NOMO-1 treated with DMSO at 0.1 percent for 48 hours (cell line): ENCODE measurements around the gene SOX21.

Experiments
- DNase-seq: peaks from one replicate; lab custom pipeline; 2025; ENCODE audit not compliant: unreplicated experiment; lab: John Stamatoyannopoulos, UW

The SOX21 gene

GRCh38 chr13:94682229-94682628, 30.1 kb downstream of the SOX21 start:
- DNase-seq: no peak

- DNase-seq: no peak
These were observed 32.7 kb downstream of the SOX21 start for GRCh38 chr13:94679614-94680013.

- DNase-seq: no peak
These were observed 33.5 kb downstream of the SOX21 start for GRCh38 chr13:94678845-94679244.

GRCh38 chr13:94677799-94678198, 34.5 kb downstream of the SOX21 start:
- no peak for DNase-seq

- DNase-seq: peak; percentile 25
These were observed 37.6 kb downstream of the SOX21 start for GRCh38 chr13:94674609-94675348.

- no peak for DNase-seq
These were observed 38.5 kb downstream of the SOX21 start for GRCh38 chr13:94673851-94674250.

- DNase-seq: no peak
These were observed 39.9 kb downstream of the SOX21 start for GRCh38 chr13:94672400-94672799.

GRCh38 chr13:94667190-94667589, 45.2 kb downstream of the SOX21 start:
- DNase-seq: no peak

- no peak for DNase-seq
These were observed 46.3 kb downstream of the SOX21 start for GRCh38 chr13:94666065-94666464.

- DNase-seq: no peak
These were observed 47.5 kb downstream of the SOX21 start for GRCh38 chr13:94664889-94665288.

GRCh38 chr13:94662274-94662945, 49.9 kb downstream of the SOX21 start:
- DNase-seq: no peak

GRCh38 chr13:94661406-94661805, 50.9 kb downstream of the SOX21 start:
- no peak for DNase-seq

GRCh38 chr13:94660695-94661326, 51.5 kb downstream of the SOX21 start:
- DNase-seq: no peak
